ENCODE data around the gene UTP18. TPM values are rescaled to one million over a fixed set of nuclear protein-coding genes. Genes with fewer than 3 reads are reported as not detected.
"Not testable (repeated sequence)": the region's sequence is repeated elsewhere in the genome, so short reads cannot be mapped to it uniquely, and the experiment has no call there.

Gene UTP18
- total RNA-seq, 1 donor from 2014 or later: 10.0 TPM

GRCh38 chr17:51330861-51331503 lies 70.6 kb downstream of the UTP18 start:
- not testable (repeated sequence) for ATAC-seq; DNase-seq (ENCODE audit: low spot score)

DNA sequence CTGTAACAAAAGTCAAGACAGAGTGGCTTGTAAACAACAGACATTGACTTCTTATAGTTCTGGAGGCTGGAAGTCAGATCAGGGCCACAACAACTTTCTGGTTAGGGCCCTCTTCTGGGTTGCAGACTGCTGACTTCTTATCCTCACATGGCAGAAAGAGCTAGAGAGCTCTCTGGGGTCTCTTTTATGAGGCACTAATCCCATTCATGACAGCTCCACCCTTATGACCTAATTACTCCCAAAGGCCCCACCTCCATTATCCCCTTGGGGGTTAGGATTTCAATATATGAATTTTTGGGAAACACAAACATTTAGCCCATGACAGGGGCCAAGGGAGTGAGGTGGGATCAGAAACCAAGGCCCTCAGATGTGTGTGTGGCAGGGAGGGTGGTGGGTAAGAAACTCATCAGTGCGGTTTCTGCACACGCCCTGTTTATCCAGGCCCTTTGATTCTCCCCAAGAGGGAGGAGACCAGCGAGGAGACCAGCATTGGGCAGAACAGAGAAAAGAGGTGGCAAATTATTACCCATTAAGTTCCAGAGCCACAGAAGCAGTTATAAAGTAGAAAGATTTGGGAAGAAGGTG lies 74.8 kb downstream of the UTP18 start:
- ATAC-seq: no peak

GRCh38 chr17:51335883-51336822 lies 75.8 kb downstream of the UTP18 start:
- ATAC-seq (no peak), DNase-seq (ENCODE audit: low spot score) (no peak)

More for the DNA sequence above, 74.8 kb downstream of the UTP18 start:
- no peak for DNase-seq (ENCODE audit: low spot score)

- DNase-seq (ENCODE audit: low spot score) (no peak), ATAC-seq (no peak)
Observed at GRCh38 chr17:51341457-51341856, 81.1 kb downstream of the UTP18 start.

- no peak for ATAC-seq
Observed at GRCh38 chr17:51342257-51342656, 81.9 kb downstream of the UTP18 start.

DNA sequence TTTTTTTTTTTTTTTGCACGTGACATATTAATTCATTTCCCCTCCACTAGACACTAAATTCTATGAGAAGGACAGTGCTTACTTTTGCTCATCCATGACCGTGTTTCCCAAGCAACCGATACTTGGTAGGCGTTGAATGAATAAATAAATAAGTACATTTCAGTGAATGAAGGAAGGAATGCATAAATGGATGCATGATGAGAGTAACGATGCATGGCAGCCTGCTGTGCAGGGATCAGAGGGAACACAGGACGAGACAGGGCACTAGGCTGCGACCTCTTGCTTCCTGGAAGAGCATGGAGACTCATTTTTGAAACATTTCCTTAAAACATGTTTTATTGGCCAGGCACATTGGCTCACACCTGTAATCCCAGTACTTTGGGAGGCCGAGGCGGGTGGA lies 84.2 kb downstream of the UTP18 start:
- ATAC-seq (no peak), DNase-seq (ENCODE audit: low spot score) (no peak)

More at GRCh38 chr17:51342257-51342656, 81.9 kb downstream of the UTP18 start:
- no peak for DNase-seq (ENCODE audit: low spot score)

- ATAC-seq: peak; percentile 11
Observed at GRCh38 chr17:51346218-51346982, 86.1 kb downstream of the UTP18 start.

More at GRCh38 chr17:51346218-51346982, 86.1 kb downstream of the UTP18 start:
- no peak for DNase-seq (ENCODE audit: low spot score)

Other genes starting within 250 kb of the UTP18 start
- gene SPAG9, start 139.7 kb upstream of the UTP18 start, total RNA-seq: 36.5 TPM
- 51.9 TPM for gene NME1, start 107.0 kb upstream of the UTP18 start, total RNA-seq
- gene NME2, start 94.1 kb upstream of the UTP18 start, total RNA-seq: 178 TPM
- gene MBTD1, start 497 bp upstream of the UTP18 start, total RNA-seq: 9.5 TPM

All from left lobe of liver (tissue), 2 donors.